ENCODE results near the gene FOXP1. TPM values are rescaled to one million over a fixed set of nuclear protein-coding genes. Genes with fewer than 3 reads are reported as not detected.

FOXP1 gene
- total RNA-seq, 1 experiment from 2014 or later: 2.9 TPM

DNA sequence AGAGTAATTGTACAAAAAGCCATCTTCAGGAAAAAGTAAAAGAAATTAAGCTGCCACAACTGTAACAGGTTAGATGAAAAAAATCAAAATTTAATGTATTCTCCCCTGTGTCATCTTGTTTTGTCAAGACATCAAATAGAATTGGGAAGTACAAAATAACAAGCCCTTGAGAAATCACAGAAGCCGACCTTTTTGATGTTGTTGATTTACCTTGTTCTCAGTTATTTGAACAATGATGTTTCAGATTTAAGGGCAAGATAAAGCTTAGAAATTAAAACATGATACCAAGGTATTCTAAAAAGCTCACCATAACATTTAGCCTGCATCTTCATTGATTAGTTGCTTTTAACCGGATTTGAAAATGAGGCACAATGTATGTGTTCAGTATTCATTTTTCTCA lies 523.0 kb downstream of the FOXP1 start:
- H3K9me3 ChIP-seq (ENCODE audit: control insufficient read depth, insufficient read depth, low read depth, low read length): no peaks in the 10 kb centered on the region
- intact Hi-C loops (cut with micrococcal nuclease; ENCODE audit: unreplicated experiment): no loop called here
- H3K27ac ChIP-seq (ENCODE audit: low read length): no peak overlapping the region
- no peaks in the 10 kb centered on the region for H3K36me3 ChIP-seq (ENCODE audit: control insufficient read depth, insufficient read depth, low read length)
- in situ Hi-C loops (cut with HindIII; ENCODE audit: low pct_unique_long_range_greater_than_20kb, low sequenced_read_pairs): no loop called here
- no TSS peak for BruUV-seq (replicated peaks)
- CTCF ChIA-PET: interaction anchor here (0.5 kb wide), 1 partner anchor 235 kb away, joined by 3 read pairs; no protein-coding TSS in a partner anchor
- ATAC-seq (no peak), DNase-seq (ENCODE audit: low read depth, low spot score) (no peak)
- no peaks in the 10 kb centered on the region; the same call in 1 of the 2 replicates for H3K4me1 ChIP-seq (ENCODE audit: control insufficient read depth, insufficient read depth, low read length)
- POLR2A ChIA-PET: no interaction called here
- TF ChIP-seq SIN3A (IDR thresholded peaks at IDR 0.05; ENCODE audit: borderline replicate concordance, insufficient read depth, low read depth, low read length) (no peak), POLR2AphosphoS5 (IDR thresholded peaks at IDR 0.05; ENCODE audit: low read depth, low read length) (no peak), TCF7L2 (IDR thresholded peaks at IDR 0.05; ENCODE audit: low read depth, low read length) (no peak)
- TF ChIP-seq, protein P1, sequence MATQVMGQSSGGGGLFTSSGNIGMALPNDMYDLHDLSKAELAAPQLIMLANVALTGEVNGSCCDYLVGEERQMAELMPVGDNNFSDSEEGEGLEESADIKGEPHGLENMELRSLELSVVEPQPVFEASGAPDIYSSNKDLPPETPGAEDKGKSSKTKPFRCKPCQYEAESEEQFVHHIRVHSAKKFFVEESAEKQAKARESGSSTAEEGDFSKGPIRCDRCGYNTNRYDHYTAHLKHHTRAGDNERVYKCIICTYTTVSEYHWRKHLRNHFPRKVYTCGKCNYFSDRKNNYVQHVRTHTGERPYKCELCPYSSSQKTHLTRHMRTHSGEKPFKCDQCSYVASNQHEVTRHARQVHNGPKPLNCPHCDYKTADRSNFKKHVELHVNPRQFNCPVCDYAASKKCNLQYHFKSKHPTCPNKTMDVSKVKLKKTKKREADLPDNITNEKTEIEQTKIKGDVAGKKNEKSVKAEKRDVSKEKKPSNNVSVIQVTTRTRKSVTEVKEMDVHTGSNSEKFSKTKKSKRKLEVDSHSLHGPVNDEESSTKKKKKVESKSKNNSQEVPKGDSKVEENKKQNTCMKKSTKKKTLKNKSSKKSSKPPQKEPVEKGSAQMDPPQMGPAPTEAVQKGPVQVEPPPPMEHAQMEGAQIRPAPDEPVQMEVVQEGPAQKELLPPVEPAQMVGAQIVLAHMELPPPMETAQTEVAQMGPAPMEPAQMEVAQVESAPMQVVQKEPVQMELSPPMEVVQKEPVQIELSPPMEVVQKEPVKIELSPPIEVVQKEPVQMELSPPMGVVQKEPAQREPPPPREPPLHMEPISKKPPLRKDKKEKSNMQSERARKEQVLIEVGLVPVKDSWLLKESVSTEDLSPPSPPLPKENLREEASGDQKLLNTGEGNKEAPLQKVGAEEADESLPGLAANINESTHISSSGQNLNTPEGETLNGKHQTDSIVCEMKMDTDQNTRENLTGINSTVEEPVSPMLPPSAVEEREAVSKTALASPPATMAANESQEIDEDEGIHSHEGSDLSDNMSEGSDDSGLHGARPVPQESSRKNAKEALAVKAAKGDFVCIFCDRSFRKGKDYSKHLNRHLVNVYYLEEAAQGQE (IDR thresholded peaks at IDR 0.05; ENCODE audit: insufficient read depth in 1 of 2, low read depth in 2 of 2, low read length in 1 of 2): no peak
- TF ChIP-seq, protein P2, sequence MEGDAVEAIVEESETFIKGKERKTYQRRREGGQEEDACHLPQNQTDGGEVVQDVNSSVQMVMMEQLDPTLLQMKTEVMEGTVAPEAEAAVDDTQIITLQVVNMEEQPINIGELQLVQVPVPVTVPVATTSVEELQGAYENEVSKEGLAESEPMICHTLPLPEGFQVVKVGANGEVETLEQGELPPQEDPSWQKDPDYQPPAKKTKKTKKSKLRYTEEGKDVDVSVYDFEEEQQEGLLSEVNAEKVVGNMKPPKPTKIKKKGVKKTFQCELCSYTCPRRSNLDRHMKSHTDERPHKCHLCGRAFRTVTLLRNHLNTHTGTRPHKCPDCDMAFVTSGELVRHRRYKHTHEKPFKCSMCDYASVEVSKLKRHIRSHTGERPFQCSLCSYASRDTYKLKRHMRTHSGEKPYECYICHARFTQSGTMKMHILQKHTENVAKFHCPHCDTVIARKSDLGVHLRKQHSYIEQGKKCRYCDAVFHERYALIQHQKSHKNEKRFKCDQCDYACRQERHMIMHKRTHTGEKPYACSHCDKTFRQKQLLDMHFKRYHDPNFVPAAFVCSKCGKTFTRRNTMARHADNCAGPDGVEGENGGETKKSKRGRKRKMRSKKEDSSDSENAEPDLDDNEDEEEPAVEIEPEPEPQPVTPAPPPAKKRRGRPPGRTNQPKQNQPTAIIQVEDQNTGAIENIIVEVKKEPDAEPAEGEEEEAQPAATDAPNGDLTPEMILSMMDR (IDR thresholded peaks at IDR 0.05): no peak
- peaks cover 5% of the 10 kb centered on the region; the same call in 1 of the 2 replicates for H3K27me3 ChIP-seq (ENCODE audit: control insufficient read depth, insufficient read depth, low read length)
- H3K4me3 ChIP-seq (ENCODE audit: low read depth in 2 of 2, low read length in 2 of 2): no peak overlapping the region

DNA sequence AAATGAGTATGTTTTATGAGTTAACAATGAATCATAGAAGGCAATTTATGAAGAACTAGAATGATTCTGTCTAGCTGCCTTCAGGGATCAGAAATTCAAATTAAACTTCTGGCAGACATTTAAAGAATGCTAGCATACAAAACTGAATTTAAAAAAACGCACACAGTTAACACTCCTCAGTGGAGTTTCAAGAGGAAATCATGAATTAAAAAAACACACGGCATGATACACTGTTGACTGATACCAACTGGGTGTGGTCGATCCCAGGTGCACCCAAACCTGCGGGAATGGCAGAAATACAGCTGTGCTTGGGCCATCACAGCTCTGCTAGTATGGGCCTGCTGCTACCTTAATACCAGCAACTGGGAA lies 526.0 kb downstream of the FOXP1 start:
- intact Hi-C loops (cut with micrococcal nuclease; ENCODE audit: unreplicated experiment): no loop called here
- BruUV-seq (replicated peaks): no TSS peak
- no peaks in the 10 kb centered on the region for H3K9me3 ChIP-seq (ENCODE audit: control insufficient read depth, insufficient read depth, low read depth, low read length)
- no peak overlapping the region for H3K27ac ChIP-seq (ENCODE audit: low read length)
- H3K4me1 ChIP-seq (ENCODE audit: control insufficient read depth, insufficient read depth, low read length): no peaks in the 10 kb centered on the region
- no peaks in the 10 kb centered on the region for H3K27me3 ChIP-seq (ENCODE audit: control insufficient read depth, insufficient read depth, low read length)
- DNase-seq (ENCODE audit: low read depth, low spot score): no peak
- H3K4me3 ChIP-seq (ENCODE audit: low read depth in 2 of 2, low read length in 2 of 2): no peak overlapping the region
- CTCF ChIA-PET: no interaction called here
- POLR2A ChIA-PET: no interaction called here
- ATAC-seq: no peak
- TF ChIP-seq, protein P2 (IDR thresholded peaks at IDR 0.05): no peak
- TF ChIP-seq POLR2AphosphoS5 (IDR thresholded peaks at IDR 0.05; ENCODE audit: low read depth, low read length) (no peak), TCF7L2 (IDR thresholded peaks at IDR 0.05; ENCODE audit: low read depth, low read length) (no peak), SIN3A (IDR thresholded peaks at IDR 0.05; ENCODE audit: borderline replicate concordance, insufficient read depth, low read depth, low read length) (no peak)
- TF ChIP-seq, protein P1 (IDR thresholded peaks at IDR 0.05; ENCODE audit: insufficient read depth in 1 of 2, low read depth in 2 of 2, low read length in 1 of 2): no peak
- in situ Hi-C loops (cut with HindIII; ENCODE audit: low pct_unique_long_range_greater_than_20kb, low sequenced_read_pairs): no loop called here
- H3K36me3 ChIP-seq (ENCODE audit: control insufficient read depth, insufficient read depth, low read length): no peaks in the 10 kb centered on the region

All from Panc1 (cell line).